Fibroblast of lung (primary cell): ENCODE measurements around the gene MUC4. TPM values are rescaled to one million over a fixed set of nuclear protein-coding genes. Genes with fewer than 3 reads are reported as not detected.
A peak's percentile ranks its signal among the peaks of the same experiment; 100 is the strongest.

Experiments
- DNase-seq, 2 donors: peaks; one replicate each; pipeline versions ENCODE4 v3.0.0 to v3.0.0-alpha.2; 2010; ENCODE audit warnings: low read depth in 2 of 2
- H2AFZ ChIP-seq: 2 replicates; pipeline ENCODE4 v1.5.1; 2012; ENCODE audit warnings: low read length, control low read depth, inconsistent platforms
- H3K27ac ChIP-seq: 2 replicates; pipeline ENCODE4 v1.5.1; 2011; ENCODE audit warnings: low read length, control low read depth; ENCODE audit not compliant: insufficient read depth
- H3K27me3 ChIP-seq: 2 replicates; pipeline ENCODE4 v1.5.1; 2011; ENCODE audit warnings: mild to moderate bottlenecking, low read length; ENCODE audit not compliant: control insufficient read depth, insufficient read depth
- H3K36me3 ChIP-seq: 2 replicates; pipeline ENCODE4 v1.5.1; 2011; ENCODE audit warnings: low read length; ENCODE audit not compliant: control insufficient read depth, insufficient read depth
- H3K4me1 ChIP-seq: 2 replicates; pipeline ENCODE4 v1.5.1; 2011; ENCODE audit warnings: low read length; ENCODE audit not compliant: control insufficient read depth, insufficient read depth; ENCODE audit errors: extremely low read depth
- H3K4me2 ChIP-seq: 2 replicates; pipeline ENCODE4 v1.5.1; 2011; ENCODE audit warnings: low read length, control low read depth; ENCODE audit not compliant: insufficient read depth; ENCODE audit errors: extremely low read depth
- H3K4me3 ChIP-seq, 4 experiments: fragments of 200-600 bp in 1 of 4; sonication (generic) in 1 of 4; replicated peaks in 1 of 4; 2 replicates each; pipeline ENCODE4 v1.5.1; 2011 to 2016; ENCODE audit warnings: low read length in 4 of 4, low read depth in 3 of 4, mild to moderate bottlenecking in 3 of 4, control low read depth in 2 of 4, inconsistent platforms in 1 of 4, mixed read lengths in 1 of 4; ENCODE audit not compliant: insufficient read depth in 1 of 4; ENCODE audit errors: control extremely low read depth in 1 of 4
- H3K79me2 ChIP-seq: 2 replicates; pipeline ENCODE4 v1.5.1; 2012; ENCODE audit warnings: mild to moderate bottlenecking, low read length, inconsistent platforms; ENCODE audit not compliant: control insufficient read depth, insufficient read depth
- H3K9ac ChIP-seq: 2 replicates; pipeline ENCODE4 v1.5.1; 2011; ENCODE audit warnings: mild to moderate bottlenecking, low read length, control low read depth; ENCODE audit not compliant: insufficient read depth
- H3K9me3 ChIP-seq: 2 replicates; pipeline ENCODE4 v1.5.1; 2012; ENCODE audit warnings: low read depth, low read length; ENCODE audit not compliant: control insufficient read depth, insufficient read depth
- H4K20me1 ChIP-seq: 2 replicates; pipeline ENCODE4 v1.5.1; 2011; ENCODE audit warnings: low read length; ENCODE audit not compliant: control insufficient read depth, insufficient read depth; ENCODE audit errors: extremely low read depth
- EZH2 ChIP-seq: IDR thresholded peaks from 2 replicates; pipeline ENCODE4 v1.5.1; 2012; ENCODE audit warnings: low read length, control low read depth, mild to moderate bottlenecking; ENCODE audit errors: missing control alignments
- polyA minus RNA-seq: library from RNA; depleted of rRNA, polyadenylated mRNA; stranded (reverse); fragments of >200 nt; gene quantifications from 2 replicates; pipeline ENCODE4 v1.2.3, GENCODE V29; 2011; ENCODE audit warnings: low replicate concordance
- polyA plus RNA-seq, 2 donors: library from polyadenylated mRNA; depleted of rRNA in 1 of 2; stranded (reverse) in 1 of 2; unstranded in 1 of 2; fragments of >200 nt; gene quantifications; 2 replicates each; pipeline ENCODE4 v1.2.1, GENCODE V29; 2011 to 2012; ENCODE audit warnings: missing spikeins in 1 of 2
- total RNA-seq: library from RNA; depleted of rRNA; stranded (reverse); fragments of >200 nt; gene quantifications from 2 replicates; pipeline ENCODE4 v1.2.1, GENCODE V29; 2014
- TF ChIP-seq, protein P1 (sequence below), 2 donors: IDR thresholded peaks in 1 of 2; conservative IDR thresholded peaks in 1 of 2; 1 replicate in 1 of 2; 2 replicates in 1 of 2; pipeline ENCODE4 v1.5.1; 2011 to 2012; ENCODE audit warnings: low read length in 2 of 2, control low read depth in 1 of 2, inconsistent platforms in 1 of 2, low read depth in 1 of 2, mild to moderate bottlenecking in 1 of 2

MUC4 gene
- total RNA-seq (not detected in 2 replicates), polyA plus RNA-seq (not detected in 2 replicates), polyA minus RNA-seq (0.30 TPM in 1 of 2 replicates, not detected in the other)
- polyA plus RNA-seq (2012): not detected in 2 replicates

DNA sequence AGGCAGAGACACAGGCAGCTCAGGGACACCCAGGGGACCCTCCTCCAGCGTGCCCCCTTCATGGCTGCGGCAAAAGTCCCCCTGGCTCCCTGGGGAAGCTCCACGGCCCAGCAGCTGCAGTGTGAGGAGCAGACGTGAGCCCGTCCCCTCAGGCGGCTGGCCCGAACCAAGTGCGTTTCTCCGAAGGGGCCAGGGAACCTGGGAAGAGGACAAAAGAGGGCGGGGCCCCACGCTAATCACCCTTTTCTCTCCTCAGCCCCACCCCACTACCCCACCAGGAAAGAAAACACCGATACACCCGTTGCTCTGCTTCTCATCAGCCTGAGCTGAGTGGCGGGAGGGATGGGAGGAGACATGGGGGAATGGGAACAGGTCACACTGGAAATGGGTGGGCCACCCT is at the start of gene MUC4:
Gene MUC4 (minus strand): TSS at position 174 of the 400 bp plus-strand sequence. CDS start 112 bp downstream, at position 62.
- no peaks in the 10 kb centered on the region for H3K27me3 ChIP-seq
- H3K4me2 ChIP-seq: no peak within 1 kb of the TSS

DNA sequence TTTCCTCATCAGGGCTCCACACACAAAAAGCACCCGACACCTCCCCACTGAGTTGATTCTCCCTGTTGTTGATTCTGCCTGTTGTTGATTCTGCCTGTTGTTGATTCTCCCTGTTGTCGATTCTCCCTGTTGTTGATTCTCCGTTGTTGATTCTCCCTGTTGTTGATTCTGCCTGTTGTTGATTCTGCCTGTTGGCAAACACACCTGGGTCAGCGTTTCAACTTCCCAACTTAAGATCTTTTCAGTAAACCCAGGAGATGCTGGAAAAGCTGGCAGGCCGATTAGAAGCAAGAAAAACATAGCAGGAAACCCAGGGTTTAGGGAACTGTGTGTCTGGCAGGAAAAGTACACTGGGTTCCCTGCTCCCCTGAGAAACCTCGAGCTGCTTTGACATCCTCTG is 48.7 kb upstream of the MUC4 start:
- H3K9ac ChIP-seq: no peak overlapping the region
- no peaks in the 10 kb centered on the region for H3K27me3 ChIP-seq
- H3K27ac ChIP-seq: no peak overlapping the region
- H3K4me2 ChIP-seq: no peak overlapping the region
- H3K4me1 ChIP-seq: peaks cover 5% of the 10 kb centered on the region
- peaks cover 3% of the 10 kb centered on the region for H3K36me3 ChIP-seq
- no peak overlapping the region for H3K4me3 ChIP-seq
- H3K79me2 ChIP-seq: no peaks in the 10 kb centered on the region
- H3K9me3 ChIP-seq: no peaks in the 10 kb centered on the region
- DNase-seq: no peak
- no peak for TF ChIP-seq EZH2
- TF ChIP-seq, protein P1, sequence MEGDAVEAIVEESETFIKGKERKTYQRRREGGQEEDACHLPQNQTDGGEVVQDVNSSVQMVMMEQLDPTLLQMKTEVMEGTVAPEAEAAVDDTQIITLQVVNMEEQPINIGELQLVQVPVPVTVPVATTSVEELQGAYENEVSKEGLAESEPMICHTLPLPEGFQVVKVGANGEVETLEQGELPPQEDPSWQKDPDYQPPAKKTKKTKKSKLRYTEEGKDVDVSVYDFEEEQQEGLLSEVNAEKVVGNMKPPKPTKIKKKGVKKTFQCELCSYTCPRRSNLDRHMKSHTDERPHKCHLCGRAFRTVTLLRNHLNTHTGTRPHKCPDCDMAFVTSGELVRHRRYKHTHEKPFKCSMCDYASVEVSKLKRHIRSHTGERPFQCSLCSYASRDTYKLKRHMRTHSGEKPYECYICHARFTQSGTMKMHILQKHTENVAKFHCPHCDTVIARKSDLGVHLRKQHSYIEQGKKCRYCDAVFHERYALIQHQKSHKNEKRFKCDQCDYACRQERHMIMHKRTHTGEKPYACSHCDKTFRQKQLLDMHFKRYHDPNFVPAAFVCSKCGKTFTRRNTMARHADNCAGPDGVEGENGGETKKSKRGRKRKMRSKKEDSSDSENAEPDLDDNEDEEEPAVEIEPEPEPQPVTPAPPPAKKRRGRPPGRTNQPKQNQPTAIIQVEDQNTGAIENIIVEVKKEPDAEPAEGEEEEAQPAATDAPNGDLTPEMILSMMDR (conservative IDR thresholded peaks at IDR 0.05 in 1 of 2, IDR thresholded peaks at IDR 0.05 in 1 of 2; ENCODE audit: low read depth in 1 of 2, low read length in 2 of 2): no peak
- no peaks in the 10 kb centered on the region for H4K20me1 ChIP-seq
- no peak overlapping the region for H2AFZ ChIP-seq

More for the DNA sequence above, at the start of gene MUC4:
- Histone ChIP-seq H3K4me3 (no peak within 1 kb of the TSS), H4K20me1 (no peaks in the 10 kb centered on the region), H2AFZ (no peak within 1 kb of the TSS), H3K36me3 (no peaks in the 10 kb centered on the region), H3K79me2 (no peaks in the 10 kb centered on the region), H3K9me3 (no peaks in the 10 kb centered on the region), H3K27ac (no peak within 1 kb of the TSS), H3K4me1 (no peaks in the 10 kb centered on the region), H3K9ac (no peak within 1 kb of the TSS)
- no peak for TF ChIP-seq EZH2
- TF ChIP-seq, protein P1 (conservative IDR thresholded peaks at IDR 0.05 in 1 of 2, IDR thresholded peaks at IDR 0.05 in 1 of 2; ENCODE audit: low read depth in 1 of 2, low read length in 2 of 2): no peak
- DNase-seq: no peak

DNA sequence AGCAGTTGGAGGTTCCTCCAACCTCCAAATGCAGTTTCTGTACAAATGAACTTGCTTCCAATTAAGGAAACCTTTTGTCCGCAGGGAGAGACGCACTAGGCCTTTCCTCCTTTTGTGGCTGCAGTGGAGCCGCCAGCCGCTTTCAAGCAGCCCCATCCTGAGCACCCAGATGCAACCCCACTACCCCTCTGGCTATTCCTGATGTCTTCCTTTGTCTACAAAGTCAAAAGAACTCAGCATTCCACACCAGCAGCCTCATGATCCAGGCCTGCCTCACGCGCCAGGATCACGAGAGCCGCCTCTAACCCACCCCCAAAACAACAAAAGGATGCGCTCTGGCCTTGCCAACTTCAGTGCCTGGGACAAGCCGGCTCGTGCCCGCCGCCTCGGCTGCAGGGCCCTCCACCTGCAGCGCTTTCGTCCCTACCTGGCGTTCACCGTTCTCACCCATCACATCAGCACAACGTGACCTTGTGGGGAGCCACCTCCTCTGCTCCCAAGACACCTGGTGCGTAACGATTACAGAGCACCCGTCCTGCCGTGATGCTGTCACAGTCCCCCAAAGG is 48.2 kb upstream of the MUC4 start:
- no peak for DNase-seq

More for the DNA sequence above, 48.2 kb upstream of the MUC4 start:
- Histone ChIP-seq H3K4me3 (no peak overlapping the region), H3K9me3 (no peaks in the 10 kb centered on the region), H3K9ac (no peak overlapping the region), H3K27ac (no peak overlapping the region), H3K27me3 (no peaks in the 10 kb centered on the region), H4K20me1 (no peaks in the 10 kb centered on the region), H3K4me2 (no peak overlapping the region), H3K4me1 (peaks cover 5% of the 10 kb centered on the region), H3K36me3 (peaks cover 2% of the 10 kb centered on the region), H2AFZ (peak overlapping the region; percentile 57), H3K79me2 (no peaks in the 10 kb centered on the region)
- no peak for TF ChIP-seq EZH2
- TF ChIP-seq, protein P1 (conservative IDR thresholded peaks at IDR 0.05 in 1 of 2, IDR thresholded peaks at IDR 0.05 in 1 of 2; ENCODE audit: low read depth in 1 of 2, low read length in 2 of 2): no peak
